ENCODE results near the gene TRAFD1. TPM values are rescaled to one million over a fixed set of nuclear protein-coding genes. Genes with fewer than 3 reads are reported as not detected.

The TRAFD1 gene
- total RNA-seq, 1 experiment from 2014 or later, result 38.8 TPM

DNA sequence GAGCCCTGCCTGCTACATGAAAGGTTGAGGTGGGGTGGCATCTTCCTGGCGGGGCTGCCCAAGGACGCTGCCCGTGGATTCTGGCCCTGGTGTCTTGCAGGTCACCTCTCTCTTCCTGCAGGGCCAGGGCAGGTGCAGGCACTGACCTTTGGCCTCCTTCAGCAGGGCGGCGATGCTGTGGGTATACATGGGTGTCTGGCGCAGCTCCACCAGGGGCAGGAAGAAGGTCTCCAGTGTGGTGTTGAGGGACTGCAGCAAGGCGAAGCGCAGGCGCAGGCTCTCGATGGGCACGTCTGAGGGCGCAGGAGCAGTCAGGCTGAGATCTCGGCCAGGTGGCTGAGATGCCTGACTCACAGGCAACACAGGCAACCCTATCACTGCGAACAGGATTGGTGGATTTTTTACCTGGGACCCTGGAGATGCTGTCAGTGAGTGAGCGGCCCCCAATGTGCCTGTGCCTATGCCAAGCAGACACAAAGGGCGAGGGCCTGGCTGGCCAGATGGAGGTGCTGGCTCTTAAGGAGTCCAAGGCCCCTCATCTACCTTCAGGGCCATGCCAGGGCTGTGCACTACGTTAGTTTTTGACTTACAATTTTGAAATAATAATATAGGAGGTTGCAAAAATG, 45.7 kb downstream of the TRAFD1 start:
- no peak for DNase-seq
- H3K27ac Mint-ChIP-seq (ENCODE audit: unreplicated experiment), result no peak overlapping the region
- intact Hi-C loops (cut with micrococcal nuclease; ENCODE audit: unreplicated experiment), result no loop called here
- no TSS peak for BruUV-seq (replicated peaks)
- no peaks in the 10 kb centered on the region for H3K9me3 Mint-ChIP-seq (ENCODE audit: low read depth, unreplicated experiment)
- CTCF ChIA-PET, result no interaction called here
- peaks cover 49% of the 10 kb centered on the region for H3K36me3 Mint-ChIP-seq (ENCODE audit: insufficient read depth, unreplicated experiment)
- TF ChIP-seq, protein P1, sequence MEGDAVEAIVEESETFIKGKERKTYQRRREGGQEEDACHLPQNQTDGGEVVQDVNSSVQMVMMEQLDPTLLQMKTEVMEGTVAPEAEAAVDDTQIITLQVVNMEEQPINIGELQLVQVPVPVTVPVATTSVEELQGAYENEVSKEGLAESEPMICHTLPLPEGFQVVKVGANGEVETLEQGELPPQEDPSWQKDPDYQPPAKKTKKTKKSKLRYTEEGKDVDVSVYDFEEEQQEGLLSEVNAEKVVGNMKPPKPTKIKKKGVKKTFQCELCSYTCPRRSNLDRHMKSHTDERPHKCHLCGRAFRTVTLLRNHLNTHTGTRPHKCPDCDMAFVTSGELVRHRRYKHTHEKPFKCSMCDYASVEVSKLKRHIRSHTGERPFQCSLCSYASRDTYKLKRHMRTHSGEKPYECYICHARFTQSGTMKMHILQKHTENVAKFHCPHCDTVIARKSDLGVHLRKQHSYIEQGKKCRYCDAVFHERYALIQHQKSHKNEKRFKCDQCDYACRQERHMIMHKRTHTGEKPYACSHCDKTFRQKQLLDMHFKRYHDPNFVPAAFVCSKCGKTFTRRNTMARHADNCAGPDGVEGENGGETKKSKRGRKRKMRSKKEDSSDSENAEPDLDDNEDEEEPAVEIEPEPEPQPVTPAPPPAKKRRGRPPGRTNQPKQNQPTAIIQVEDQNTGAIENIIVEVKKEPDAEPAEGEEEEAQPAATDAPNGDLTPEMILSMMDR (IDR thresholded peaks at IDR 0.05; ENCODE audit: unreplicated experiment), result no peak
- H3K4me1 Mint-ChIP-seq (ENCODE audit: low read depth, unreplicated experiment), result no peaks in the 10 kb centered on the region
- H3K27me3 Mint-ChIP-seq (ENCODE audit: unreplicated experiment), result no peaks in the 10 kb centered on the region
- H3K4me3 Mint-ChIP-seq (ENCODE audit: low read depth, unreplicated experiment), result no peak overlapping the region

DNA sequence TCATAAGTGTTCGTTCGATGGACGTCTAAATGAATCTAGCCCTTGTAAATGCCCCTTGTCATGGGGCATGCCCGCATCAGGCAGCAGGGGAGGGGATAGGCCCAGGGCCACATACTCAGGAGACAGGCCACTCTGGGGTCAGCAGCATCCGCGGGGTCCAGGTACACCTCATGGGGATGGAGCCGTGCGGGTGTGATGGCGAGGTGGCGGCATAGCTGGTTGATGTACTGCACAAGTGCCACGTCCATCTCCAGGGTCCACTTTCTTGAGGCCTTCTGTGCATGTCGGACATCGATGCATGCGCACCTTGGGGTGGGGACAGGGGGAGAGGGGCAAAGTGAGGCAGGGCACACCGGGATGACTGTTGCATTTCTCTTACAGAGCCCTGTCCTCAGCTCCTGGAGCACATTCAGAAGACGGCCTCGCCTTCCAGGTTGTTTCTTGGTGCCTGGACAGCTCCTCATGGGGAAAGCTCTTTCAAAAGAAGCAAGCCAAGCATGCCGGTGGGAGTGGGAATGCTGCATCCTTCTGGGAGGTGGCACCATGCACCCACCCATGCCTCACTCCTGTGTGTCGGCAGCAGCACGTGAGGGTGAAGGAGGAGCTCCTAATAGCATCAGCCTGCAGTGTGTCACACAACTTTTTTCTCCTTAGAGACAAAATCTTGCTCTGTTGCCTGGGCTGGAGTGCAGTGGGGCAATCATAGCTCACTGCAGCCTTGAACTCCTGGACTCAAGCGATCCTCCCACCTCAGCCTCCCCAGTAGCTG, 47.4 kb downstream of the TRAFD1 start:
- Mint-ChIP-seq H3K4me1 (ENCODE audit: low read depth, unreplicated experiment) (no peaks in the 10 kb centered on the region), H3K9me3 (ENCODE audit: low read depth, unreplicated experiment) (no peaks in the 10 kb centered on the region), H3K36me3 (ENCODE audit: insufficient read depth, unreplicated experiment) (peaks cover 51% of the 10 kb centered on the region), H3K27me3 (ENCODE audit: unreplicated experiment) (no peaks in the 10 kb centered on the region), H3K4me3 (ENCODE audit: low read depth, unreplicated experiment) (no peak overlapping the region), H3K27ac (ENCODE audit: unreplicated experiment) (no peak overlapping the region)
- intact Hi-C loops (cut with micrococcal nuclease; ENCODE audit: unreplicated experiment), result no loop called here
- CTCF ChIA-PET, result interaction anchor here (0.6 kb wide), 1 partner anchor 228 kb away, joined by 7 read pairs; no protein-coding TSS in a partner anchor
- TF ChIP-seq, protein P1 (IDR thresholded peaks at IDR 0.05; ENCODE audit: unreplicated experiment), result no peak
- BruUV-seq (replicated peaks), result no TSS peak
- no peak for DNase-seq

DNA sequence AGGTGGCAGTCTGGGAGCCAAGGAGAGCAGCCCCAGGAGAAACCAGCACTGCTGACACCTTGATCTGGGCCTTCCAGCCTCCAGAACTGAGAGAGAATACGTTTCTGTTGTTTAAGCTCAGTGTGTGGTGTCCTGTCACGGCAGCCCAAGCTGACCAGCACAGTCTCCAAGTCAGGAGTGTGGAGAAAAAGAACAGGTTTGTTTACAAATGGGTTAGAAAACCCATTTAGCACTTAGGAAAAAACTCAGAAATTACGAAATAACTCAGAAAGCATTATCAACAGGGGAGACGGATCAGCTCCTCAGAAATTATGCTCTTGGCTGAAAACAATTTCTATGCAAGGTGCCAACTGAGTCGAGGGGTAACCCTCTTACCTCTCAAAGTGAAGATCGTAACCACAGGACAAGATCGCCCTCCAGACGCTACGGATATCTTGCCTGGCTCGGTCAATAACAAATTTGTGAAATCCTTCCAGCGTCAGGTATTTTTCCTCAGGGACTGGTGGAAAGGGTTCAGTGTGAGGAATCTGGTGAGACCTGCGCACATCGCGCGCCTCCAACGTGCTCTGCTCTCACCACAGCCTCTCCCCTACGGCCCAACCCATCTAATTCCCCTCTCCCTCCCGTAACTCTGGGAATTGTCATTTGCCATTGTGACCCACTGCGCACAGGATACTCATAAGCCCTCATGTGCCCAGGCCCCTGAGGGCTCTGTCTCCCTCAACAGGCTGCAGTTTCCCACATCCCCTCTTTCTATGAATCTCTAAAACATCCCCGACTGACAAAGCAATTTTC, 50.2 kb downstream of the TRAFD1 start:
- peaks cover 38% of the 10 kb centered on the region for H3K36me3 Mint-ChIP-seq (ENCODE audit: insufficient read depth, unreplicated experiment)
- no peak for DNase-seq
- CTCF ChIA-PET, result no interaction called here
- H3K9me3 Mint-ChIP-seq (ENCODE audit: low read depth, unreplicated experiment), result no peaks in the 10 kb centered on the region
- H3K4me3 Mint-ChIP-seq (ENCODE audit: low read depth, unreplicated experiment), result no peak overlapping the region
- H3K4me1 Mint-ChIP-seq (ENCODE audit: low read depth, unreplicated experiment), result no peaks in the 10 kb centered on the region
- no peak overlapping the region for H3K27ac Mint-ChIP-seq (ENCODE audit: unreplicated experiment)
- TF ChIP-seq, protein P1 (IDR thresholded peaks at IDR 0.05; ENCODE audit: unreplicated experiment), result no peak
- intact Hi-C loops (cut with micrococcal nuclease; ENCODE audit: unreplicated experiment), result no loop called here
- H3K27me3 Mint-ChIP-seq (ENCODE audit: unreplicated experiment), result no peaks in the 10 kb centered on the region
- no TSS peak for BruUV-seq (replicated peaks)

DNA sequence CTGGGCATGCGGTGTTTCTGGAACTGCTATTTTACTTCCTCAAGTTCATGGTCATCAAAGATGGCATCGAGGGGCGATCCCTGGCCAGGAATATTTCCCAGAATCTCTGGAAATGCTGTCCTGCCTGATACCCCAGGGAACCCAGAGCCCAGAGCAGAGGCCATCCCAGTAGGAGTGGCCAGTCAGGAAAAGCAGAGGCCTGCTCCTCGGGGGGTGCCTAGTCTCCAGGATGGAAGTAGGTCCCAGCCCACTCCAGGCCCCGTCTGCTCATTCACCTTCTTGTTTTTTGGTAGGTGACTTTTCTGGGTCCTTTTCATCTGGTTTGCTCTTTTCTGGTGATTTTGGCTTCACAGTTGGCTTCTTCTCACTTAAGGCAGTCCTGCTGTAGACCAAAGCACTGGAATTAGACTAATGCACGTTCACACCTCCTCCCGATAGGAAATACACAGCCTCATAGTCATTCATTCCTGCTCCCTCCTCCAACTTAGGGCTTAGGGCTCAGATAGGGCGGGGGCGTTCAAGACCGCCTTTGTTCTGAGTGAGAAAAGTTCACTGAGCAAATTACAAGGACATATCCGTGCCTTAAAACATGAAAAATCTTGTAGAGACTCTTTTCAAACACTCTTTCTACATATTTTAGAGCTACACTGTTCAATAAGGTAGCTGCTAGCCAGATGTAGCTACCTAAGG, 51.1 kb downstream of the TRAFD1 start:
- intact Hi-C loops (cut with micrococcal nuclease; ENCODE audit: unreplicated experiment), result no loop called here
- CTCF ChIA-PET, result no interaction called here
- no TSS peak for BruUV-seq (replicated peaks)
- no peak for DNase-seq
- Mint-ChIP-seq H3K4me1 (ENCODE audit: low read depth, unreplicated experiment) (no peaks in the 10 kb centered on the region), H3K36me3 (ENCODE audit: insufficient read depth, unreplicated experiment) (peaks cover 34% of the 10 kb centered on the region), H3K4me3 (ENCODE audit: low read depth, unreplicated experiment) (no peak overlapping the region), H3K27ac (ENCODE audit: unreplicated experiment) (no peak overlapping the region), H3K9me3 (ENCODE audit: low read depth, unreplicated experiment) (no peaks in the 10 kb centered on the region), H3K27me3 (ENCODE audit: unreplicated experiment) (no peaks in the 10 kb centered on the region)
- TF ChIP-seq, protein P1 (IDR thresholded peaks at IDR 0.05; ENCODE audit: unreplicated experiment), result no peak

Data from Calu3 (cell line).